Right lobe of liver (tissue), 4 donors: ENCODE results near the gene BCL6B.

Experiments used
- CTCF ChIP-seq, 4 donors: fragments of 200-600 bp in 3 of 4; fragments of 450-650 bp in 1 of 4; IDR thresholded peaks; one replicate each; pipeline versions ENCODE4 v1.5.1 to v1.8.0; 2016 to 2022; ENCODE audit warnings: antibody characterized with exemption in 4 of 4, mild to moderate bottlenecking in 2 of 4
- POLR2A ChIP-seq: fragments of 450-650 bp; IDR thresholded peaks from one replicate; pipeline ENCODE4 v1.6.1; 2017; ENCODE audit warnings: antibody characterized with exemption, mild to moderate bottlenecking
- donor health status: DM: no; HTN: no; CAD: no.
- donor health status: DM: no; HTN: no; CAD: no.
- donor health status: DM: no; HTN: yes; CAD: no.

- TF ChIP-seq POLR2A (no peak), CTCF (IDR thresholded peaks at IDR 0.05) (no peak)
These were observed 37.5 kb downstream of the BCL6B start for GRCh38 chr17:7060165-7060891.
